ENCODE measurements around the gene CKAP2L.
"Not testable (repeated sequence)": the region's sequence is repeated elsewhere in the genome, so short reads cannot be mapped to it uniquely, and the experiment has no call there.

CKAP2L gene

GRCh38 chr2:112709703-112710102, 54.7 kb downstream of the CKAP2L start:
- no peaks in the 10 kb centered on the region for H3K9me3 ChIP-seq (replicated peaks; ENCODE audit: insufficient read depth, low read length)
- TF ChIP-seq EZH2 (optimal IDR thresholded peaks at IDR 0.05; ENCODE audit: low read depth, low read length) (no peak), EZH2phosphoT487 (IDR thresholded peaks at IDR 0.05; ENCODE audit: low read length) (no peak), CTCF (IDR thresholded peaks at IDR 0.05; ENCODE audit: low read length) (no peak)
- no peak overlapping the region for H3K4me2 ChIP-seq (ENCODE audit: low read depth, low read length)
- H3K9me2 ChIP-seq (replicated peaks; ENCODE audit: insufficient read depth, low read length), result no peaks in the 10 kb centered on the region
- H3K79me2 ChIP-seq (ENCODE audit: low read length), result no peaks in the 10 kb centered on the region
- H3F3A ChIP-seq (ENCODE audit: insufficient read depth, low read length), result no peaks in the 10 kb centered on the region
- H3K4me1 ChIP-seq (ENCODE audit: low read length), result no peaks in the 10 kb centered on the region
- no peak overlapping the region for H3K27ac ChIP-seq (ENCODE audit: low read length)
- no peaks in the 10 kb centered on the region for H3K36me3 ChIP-seq (replicated peaks; ENCODE audit: insufficient read depth, low read length)
- no peak for DNase-seq
- H3K27me3 ChIP-seq (replicated peaks; ENCODE audit: insufficient read depth, low read length), result no peaks in the 10 kb centered on the region
- no peak overlapping the region for H3K4me3 ChIP-seq (ENCODE audit: low read length)
- no peak overlapping the region for H3K9ac ChIP-seq (ENCODE audit: low read length)
- no peaks in the 10 kb centered on the region for H4K20me1 ChIP-seq (ENCODE audit: insufficient read depth, low read length)
- H2AFZ ChIP-seq (ENCODE audit: low read length), result no peak overlapping the region

- Histone ChIP-seq H3K4me2 (ENCODE audit: low read depth, low read length) (no peak overlapping the region), H3K27ac (ENCODE audit: low read length) (no peak overlapping the region), H3K4me3 (ENCODE audit: low read length) (no peak overlapping the region)
Observed at GRCh38 chr2:112708968-112709367, 55.4 kb downstream of the CKAP2L start.

GRCh38 chr2:112706947-112707346, 57.5 kb downstream of the CKAP2L start:
- not testable (repeated sequence) for H3K9me3 ChIP-seq (replicated peaks; ENCODE audit: insufficient read depth, low read length); DNase-seq; H4K20me1 ChIP-seq (ENCODE audit: insufficient read depth, low read length); H3K79me2 ChIP-seq (ENCODE audit: low read length); H3F3A ChIP-seq (ENCODE audit: insufficient read depth, low read length); H3K4me3 ChIP-seq (ENCODE audit: low read length); H3K27ac ChIP-seq (ENCODE audit: low read length); H3K9ac ChIP-seq (ENCODE audit: low read length); H3K9me2 ChIP-seq (replicated peaks; ENCODE audit: insufficient read depth, low read length); H3K27me3 ChIP-seq (replicated peaks; ENCODE audit: insufficient read depth, low read length); H3K4me2 ChIP-seq (ENCODE audit: low read depth, low read length); H3K36me3 ChIP-seq (replicated peaks; ENCODE audit: insufficient read depth, low read length); H3K4me1 ChIP-seq (ENCODE audit: low read length); H2AFZ ChIP-seq (ENCODE audit: low read length)

More at GRCh38 chr2:112708968-112709367, 55.4 kb downstream of the CKAP2L start:
- H3K9me3 ChIP-seq (replicated peaks; ENCODE audit: insufficient read depth, low read length), result no peaks in the 10 kb centered on the region
- no peaks in the 10 kb centered on the region for H3F3A ChIP-seq (ENCODE audit: insufficient read depth, low read length)
- TF ChIP-seq EZH2 (optimal IDR thresholded peaks at IDR 0.05; ENCODE audit: low read depth, low read length) (no peak), CTCF (IDR thresholded peaks at IDR 0.05; ENCODE audit: low read length) (no peak), EZH2phosphoT487 (IDR thresholded peaks at IDR 0.05; ENCODE audit: low read length) (no peak)
- no peaks in the 10 kb centered on the region for H3K4me1 ChIP-seq (ENCODE audit: low read length)
- H2AFZ ChIP-seq (ENCODE audit: low read length), result no peak overlapping the region
- DNase-seq, result no peak
- H3K36me3 ChIP-seq (replicated peaks; ENCODE audit: insufficient read depth, low read length), result no peaks in the 10 kb centered on the region
- no peak overlapping the region for H3K9ac ChIP-seq (ENCODE audit: low read length)
- no peaks in the 10 kb centered on the region for H3K9me2 ChIP-seq (replicated peaks; ENCODE audit: insufficient read depth, low read length)
- no peaks in the 10 kb centered on the region for H3K79me2 ChIP-seq (ENCODE audit: low read length)
- H4K20me1 ChIP-seq (ENCODE audit: insufficient read depth, low read length), result no peaks in the 10 kb centered on the region
- no peaks in the 10 kb centered on the region for H3K27me3 ChIP-seq (replicated peaks; ENCODE audit: insufficient read depth, low read length)

- Histone ChIP-seq H3K79me2 (ENCODE audit: low read length) (no peaks in the 10 kb centered on the region), H3K4me1 (ENCODE audit: low read length) (no peaks in the 10 kb centered on the region), H3F3A (ENCODE audit: insufficient read depth, low read length) (no peaks in the 10 kb centered on the region), H4K20me1 (ENCODE audit: insufficient read depth, low read length) (no peaks in the 10 kb centered on the region), H3K9me3 (replicated peaks; ENCODE audit: insufficient read depth, low read length) (no peaks in the 10 kb centered on the region), H3K9ac (ENCODE audit: low read length) (no peak overlapping the region), H3K9me2 (replicated peaks; ENCODE audit: insufficient read depth, low read length) (no peaks in the 10 kb centered on the region), H3K27ac (ENCODE audit: low read length) (no peak overlapping the region), H3K4me3 (ENCODE audit: low read length) (no peak overlapping the region), H3K4me2 (ENCODE audit: low read depth, low read length) (no peak overlapping the region), H2AFZ (ENCODE audit: low read length) (no peak overlapping the region), H3K36me3 (replicated peaks; ENCODE audit: insufficient read depth, low read length) (no peaks in the 10 kb centered on the region), H3K27me3 (replicated peaks; ENCODE audit: insufficient read depth, low read length) (no peaks in the 10 kb centered on the region)
- TF ChIP-seq EZH2phosphoT487 (IDR thresholded peaks at IDR 0.05; ENCODE audit: low read length) (no peak), CTCF (IDR thresholded peaks at IDR 0.05; ENCODE audit: low read length) (no peak), EZH2 (optimal IDR thresholded peaks at IDR 0.05; ENCODE audit: low read depth, low read length) (no peak)
- no peak for DNase-seq
Observed at GRCh38 chr2:112706170-112706664, 58.2 kb downstream of the CKAP2L start.

All from MM.1S (cell line).